GM18873 (cell line): ENCODE data around the gene NPY4R.
"Not testable (repeated sequence)": the region's sequence is repeated elsewhere in the genome, so short reads cannot be mapped to it uniquely, and the experiment has no call there.

Source experiments
- ATAC-seq: cut with Tn5 transposase; IDR thresholded peaks from one replicate; pipeline ENCODE4 v1.9.1; 2021; ENCODE audit warnings: mild to moderate bottlenecking, moderate library complexity, moderate number of reproducible peaks; ENCODE audit not compliant: unreplicated experiment, low FRiP score

Gene NPY4R

DNA sequence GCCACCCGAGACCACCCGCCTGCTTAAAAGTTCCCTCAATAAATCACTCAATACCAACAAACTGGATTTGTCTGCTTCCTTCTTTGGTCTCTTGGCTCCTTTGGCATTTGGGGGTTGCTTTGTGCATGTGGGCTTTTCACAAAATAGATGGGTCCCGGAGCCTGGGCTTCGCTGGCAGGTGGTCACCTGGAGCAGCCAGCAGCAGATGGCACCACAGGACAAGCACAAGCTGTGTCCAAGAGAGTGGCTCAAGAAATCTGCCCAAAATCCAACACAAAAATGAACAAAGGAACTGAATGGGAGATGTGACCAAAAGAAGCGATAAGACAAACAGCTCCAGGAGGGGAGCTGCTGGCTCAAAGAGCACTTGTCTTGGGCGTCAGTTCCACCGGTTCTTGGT, 6.2 kb downstream of the NPY4R start:
- not testable (repeated sequence) for ATAC-seq

GRCh38 chr10:46457071-46457470, 8.7 kb downstream of the NPY4R start:
- not testable (repeated sequence) for ATAC-seq

GRCh38 chr10:46455992-46456391, 9.8 kb downstream of the NPY4R start:
- ATAC-seq = not testable (repeated sequence)

DNA sequence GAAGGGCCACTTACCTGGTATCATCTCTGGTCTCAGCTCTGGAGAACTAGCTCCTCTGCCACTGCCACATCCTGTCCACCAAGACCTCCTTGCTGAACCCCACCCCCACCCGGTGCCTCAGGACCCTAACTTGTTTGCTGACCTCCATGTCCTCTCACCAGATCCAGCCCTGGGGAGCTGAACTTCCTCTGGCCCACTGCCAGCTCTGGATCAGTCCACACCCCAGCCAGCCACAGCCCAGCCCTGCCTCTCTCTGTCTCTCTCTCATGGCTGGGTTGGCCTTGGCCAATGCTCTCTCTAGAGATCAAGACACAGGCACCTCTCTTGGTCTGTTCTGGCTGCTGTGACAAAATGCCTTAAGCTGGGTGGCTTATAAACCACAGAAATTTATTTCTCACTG, 14.4 kb downstream of the NPY4R start:
- ATAC-seq = not testable (repeated sequence)

DNA sequence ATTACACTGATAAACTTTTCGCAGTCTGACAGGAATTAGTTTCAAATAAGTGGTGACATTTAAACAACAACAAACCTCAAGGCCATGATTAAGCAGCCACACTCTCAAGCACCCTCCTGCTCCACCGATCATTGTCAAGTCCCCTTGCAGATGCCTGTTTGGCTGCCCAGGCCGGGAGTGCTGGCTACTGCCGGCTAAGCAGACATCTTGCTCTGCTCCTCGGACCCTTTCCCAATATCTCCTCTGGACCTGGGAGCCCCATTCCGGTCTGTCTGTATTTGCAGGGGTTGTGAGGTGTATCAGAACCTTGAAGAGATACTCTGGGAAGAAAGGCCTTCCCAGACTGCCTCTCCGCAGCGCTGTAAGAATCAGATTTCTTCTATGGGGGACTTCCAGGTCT, 14.9 kb downstream of the NPY4R start:
- ATAC-seq = not testable (repeated sequence)

DNA sequence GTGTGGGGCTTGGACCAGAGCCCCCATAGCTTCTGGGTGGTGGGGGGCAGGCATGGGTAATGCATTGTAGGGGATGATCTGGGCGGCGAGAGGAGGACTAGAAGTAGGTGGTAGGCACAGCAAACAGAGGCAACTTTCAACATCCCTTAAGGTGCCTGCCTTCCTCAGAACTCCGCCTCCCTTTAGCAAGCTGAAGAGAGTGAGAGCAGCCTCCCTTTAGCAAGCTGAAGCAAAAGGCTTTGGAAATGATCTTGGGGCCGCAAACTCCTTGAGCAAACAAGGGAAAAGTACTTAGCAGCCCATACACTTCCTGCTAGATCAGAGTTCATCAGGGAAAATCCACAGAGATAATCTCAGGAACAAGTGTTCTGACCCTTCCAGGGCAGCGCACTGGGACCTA, 18.3 kb downstream of the NPY4R start:
- not testable (repeated sequence) for ATAC-seq

DNA sequence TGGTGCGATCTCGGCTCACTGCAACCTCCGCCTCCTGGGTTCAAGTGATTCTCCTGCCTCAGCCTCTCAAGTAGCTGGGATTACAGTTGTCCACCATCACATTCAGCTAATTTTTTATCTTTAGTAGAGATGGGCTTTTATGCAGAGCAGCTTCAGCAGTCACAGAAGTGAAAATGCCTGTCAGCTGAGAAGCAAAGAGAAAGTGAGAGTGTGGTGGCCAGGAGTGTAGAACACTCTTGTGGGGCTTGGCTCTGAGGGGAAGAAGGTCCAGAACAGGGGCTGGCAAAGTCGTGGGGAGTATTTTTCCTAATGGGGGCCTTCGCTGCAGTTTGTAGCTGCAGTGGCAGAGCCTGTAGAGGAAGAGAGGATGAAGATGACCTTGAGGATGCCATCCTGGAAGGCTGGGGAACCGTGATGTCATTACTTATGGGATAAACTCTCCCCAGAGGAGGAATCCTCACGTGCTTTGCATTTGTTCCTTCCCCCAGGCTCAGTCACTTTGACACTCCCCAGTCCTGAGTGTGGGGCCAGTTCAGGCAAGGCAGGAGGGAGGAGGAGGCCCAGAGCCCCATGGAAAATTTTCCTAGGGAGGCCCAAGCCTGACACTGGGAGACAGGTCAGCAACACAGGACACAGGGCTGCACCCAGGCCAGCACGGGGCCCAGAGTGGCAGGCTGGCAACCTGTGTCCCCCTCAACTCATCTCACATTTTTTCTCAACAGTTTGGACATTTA, 20.2 kb downstream of the NPY4R start:
- ATAC-seq = not testable (repeated sequence)

- not testable (repeated sequence) for ATAC-seq
Measured at GRCh38 chr10:46443422-46443821, 22.3 kb downstream of the NPY4R start.

- ATAC-seq = not testable (repeated sequence)
Measured at GRCh38 chr10:46442706-46443275, 23.0 kb downstream of the NPY4R start.

DNA sequence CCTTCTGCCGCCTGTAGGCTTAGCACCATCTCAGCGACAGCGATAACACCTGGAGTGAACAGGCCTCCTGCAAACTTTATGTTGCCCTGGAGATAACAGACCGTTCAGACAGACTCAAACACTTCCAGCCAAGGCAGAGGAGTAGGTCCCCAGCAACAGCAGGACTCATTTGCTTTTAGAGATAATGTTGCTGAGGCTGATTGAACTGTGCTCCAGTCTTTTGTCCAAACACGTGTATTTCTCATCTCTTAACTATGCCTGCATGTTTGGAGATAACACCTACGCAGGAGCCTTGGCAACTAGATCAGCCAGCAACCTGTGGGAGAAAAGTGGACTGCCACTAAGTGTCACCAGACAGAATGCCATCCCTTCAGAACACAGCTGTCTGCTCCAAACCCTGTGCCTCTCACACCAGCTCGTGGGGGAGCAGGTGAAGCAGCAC, 23.9 kb downstream of the NPY4R start:
- not testable (repeated sequence) for ATAC-seq

DNA sequence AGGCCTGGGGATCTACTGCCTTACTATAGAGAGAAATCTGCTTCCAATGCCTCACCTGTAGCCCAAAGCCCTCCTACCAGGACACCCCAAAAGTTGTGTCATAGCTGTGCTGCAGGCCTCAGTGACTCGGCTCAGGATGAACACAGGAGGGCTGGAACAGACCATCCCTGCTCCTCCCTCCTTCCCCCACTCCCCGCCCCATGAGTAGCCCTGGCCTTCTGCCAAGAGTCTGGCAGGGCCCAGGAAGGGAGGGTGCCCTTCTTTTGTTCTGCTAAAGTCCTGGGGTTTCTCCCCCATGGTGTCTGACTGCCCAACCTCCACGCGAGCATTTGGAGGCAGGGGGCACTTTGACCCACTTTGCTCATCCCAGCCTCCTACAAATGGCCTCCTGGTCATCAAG, 24.8 kb downstream of the NPY4R start:
- ATAC-seq = not testable (repeated sequence)

GRCh38 chr10:46423550-46423949, 42.2 kb downstream of the NPY4R start:
- not testable (repeated sequence) for ATAC-seq

- not testable (repeated sequence) for ATAC-seq
Measured at GRCh38 chr10:46419570-46420379, 46.0 kb downstream of the NPY4R start.

DNA sequence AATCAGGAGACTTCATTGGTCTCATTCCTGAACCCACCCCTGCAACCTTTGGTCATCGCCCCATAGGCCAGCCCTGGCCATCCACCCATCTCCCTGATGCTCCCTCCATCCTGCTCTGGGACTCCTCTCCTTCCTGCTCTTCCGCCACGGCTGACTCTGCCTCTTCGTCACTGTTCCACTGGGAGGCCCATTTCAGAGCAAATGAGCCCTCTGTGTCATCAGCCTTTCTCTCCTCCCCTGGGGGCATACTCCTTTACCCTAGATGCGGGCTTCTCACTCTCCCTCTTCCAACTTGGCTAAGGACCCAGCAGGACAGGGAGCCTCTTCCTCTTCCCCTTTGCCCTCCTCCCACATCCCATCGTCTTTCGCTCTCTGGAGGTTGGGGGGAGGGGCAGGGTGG, 47.5 kb downstream of the NPY4R start:
- not testable (repeated sequence) for ATAC-seq

GRCh38 chr10:46415291-46415690, 50.5 kb downstream of the NPY4R start:
- not testable (repeated sequence) for ATAC-seq

DNA sequence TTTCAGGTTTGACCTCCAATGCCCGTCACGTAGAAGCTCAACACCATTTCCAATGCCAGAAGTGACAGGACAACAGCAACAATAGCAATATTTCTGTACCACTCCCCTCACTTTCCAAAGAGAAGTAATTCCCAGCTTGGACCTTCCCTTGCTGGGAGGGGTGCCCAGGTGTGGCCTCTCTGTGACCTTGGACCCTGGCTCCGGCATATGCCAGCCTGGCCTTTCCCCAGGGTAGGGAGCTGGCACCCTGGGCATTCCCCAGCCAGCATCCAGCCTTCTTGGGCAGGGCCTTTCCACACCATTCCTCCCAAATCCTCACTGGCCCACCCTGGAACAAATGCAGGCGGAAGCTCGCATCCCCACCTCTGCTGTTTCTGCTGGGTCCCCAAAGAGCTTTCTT, 53.1 kb downstream of the NPY4R start:
- not testable (repeated sequence) for ATAC-seq

GRCh38 chr10:46411123-46411522, 54.6 kb downstream of the NPY4R start:
- ATAC-seq = not testable (repeated sequence)
